OCI-LY1 (cell line): ENCODE measurements around the gene CTTNBP2.

Experiments used
- H2AFZ ChIP-seq: fragments of 200-600 bp; sonication (generic), shearing (Covaris generic); 2 replicates; pipeline ENCODE4 v1.6.0; 2014; ENCODE audit warnings: antibody characterized with exemption, mild to moderate bottlenecking, low read length
- H3F3A ChIP-seq: fragments of 200-600 bp; sonication (generic), shearing (Covaris generic); 2 replicates; pipeline ENCODE4 v1.6.0; 2014; ENCODE audit warnings: mild to moderate bottlenecking, antibody characterized with exemption, low read length, moderate library complexity; ENCODE audit not compliant: insufficient read depth
- H3K27ac ChIP-seq: fragments of 200-600 bp; sonication (generic); 2 replicates; pipeline ENCODE4 v1.5.1; 2014; ENCODE audit warnings: low read length, mixed run types, mild to moderate bottlenecking, low read depth; ENCODE audit not compliant: poor library complexity, severe bottlenecking
- H3K27me3 ChIP-seq: fragments of 200-600 bp; sonication (generic); 2 replicates; pipeline ENCODE4 v1.6.0; 2014; ENCODE audit warnings: antibody characterized with exemption, mild to moderate bottlenecking, low read length, moderate library complexity; ENCODE audit not compliant: insufficient read depth
- H3K36me3 ChIP-seq: fragments of 200-600 bp; sonication (generic); 2 replicates; pipeline ENCODE4 v1.6.1; 2014; ENCODE audit warnings: mild to moderate bottlenecking, antibody characterized with exemption, low read length, moderate library complexity, mixed read lengths; ENCODE audit not compliant: insufficient read depth
- H3K4me1 ChIP-seq: fragments of 200-600 bp; sonication (generic); 2 replicates; pipeline ENCODE4 v1.5.1; 2014; ENCODE audit warnings: mild to moderate bottlenecking, low read length, moderate library complexity; ENCODE audit not compliant: insufficient read depth, severe bottlenecking
- H3K4me2 ChIP-seq: fragments of 200-600 bp; sonication (generic), shearing (Covaris generic); 2 replicates; pipeline ENCODE4 v1.6.1; 2014; ENCODE audit warnings: low read length
- H3K4me3 ChIP-seq: fragments of 200-600 bp; sonication (generic); 2 replicates; pipeline ENCODE4 v1.5.1; 2014; ENCODE audit warnings: low read length, low read depth, mild to moderate bottlenecking, mixed read lengths; ENCODE audit not compliant: poor library complexity, severe bottlenecking
- H3K79me2 ChIP-seq: fragments of 200-600 bp; shearing (Covaris generic); 2 replicates; pipeline ENCODE4 v1.6.1; 2016; ENCODE audit warnings: mixed run types, low read length, mixed read lengths; ENCODE audit not compliant: insufficient read depth
- H3K9ac ChIP-seq: fragments of 200-600 bp; sonication (generic), shearing (Covaris generic); 2 replicates; pipeline ENCODE4 v1.6.1; 2014; ENCODE audit warnings: mild to moderate bottlenecking, low read length, mixed read lengths
- H3K9me2 ChIP-seq: fragments of 200-600 bp; sonication (generic), shearing (Covaris generic); 2 replicates; pipeline ENCODE4 v1.6.1; 2014; ENCODE audit warnings: low read depth, mild to moderate bottlenecking, low read length, mixed read lengths
- H3K9me3 ChIP-seq: fragments of 200-600 bp; shearing (Covaris generic); 2 replicates; pipeline ENCODE4 v1.6.1; 2014; ENCODE audit warnings: low read length, mixed read lengths
- H4K20me1 ChIP-seq: fragments of 200-600 bp; sonication (generic), shearing (Covaris generic); 2 replicates; pipeline ENCODE4 v1.6.0; 2016; ENCODE audit warnings: mild to moderate bottlenecking, low read length; ENCODE audit not compliant: insufficient read depth
- EZH2 ChIP-seq: fragments of 200-600 bp; sonication (generic), shearing (Covaris generic); IDR thresholded peaks from 2 replicates; pipeline ENCODE4 v1.8.0; 2017; ENCODE audit warnings: borderline replicate concordance, mixed run types, mild to moderate bottlenecking, antibody characterized with exemption, low read length, moderate library complexity, mixed read lengths
- TF ChIP-seq, protein P1 (sequence below): fragments of 200-600 bp; sonication (generic), shearing (Covaris generic); IDR thresholded peaks from 2 replicates; pipeline ENCODE4 v1.5.1; 2017; ENCODE audit warnings: mild to moderate bottlenecking, antibody characterized with exemption, low read length, moderate library complexity, mixed read lengths

The CTTNBP2 gene

DNA sequence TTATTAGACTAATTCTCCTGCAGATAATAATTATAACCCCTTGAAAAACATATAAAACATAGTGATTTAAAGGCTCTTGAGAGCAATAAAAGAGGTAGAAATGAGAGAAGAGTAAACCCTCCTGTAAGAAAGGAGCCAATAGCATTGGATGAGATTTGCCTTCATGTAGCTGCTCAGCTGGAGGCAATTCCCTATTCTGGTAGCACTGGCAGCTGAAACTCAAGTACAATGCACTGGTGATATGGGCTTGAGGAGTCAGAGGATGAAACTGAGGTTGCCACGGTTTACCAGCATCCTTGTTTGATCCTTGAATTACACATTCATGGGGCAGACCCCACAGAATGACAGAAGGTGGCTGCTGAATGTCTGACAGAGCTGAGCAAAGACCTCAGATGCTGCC, 76.4 kb downstream of the CTTNBP2 start:
- no peak for TF ChIP-seq EZH2
- TF ChIP-seq, protein P1, sequence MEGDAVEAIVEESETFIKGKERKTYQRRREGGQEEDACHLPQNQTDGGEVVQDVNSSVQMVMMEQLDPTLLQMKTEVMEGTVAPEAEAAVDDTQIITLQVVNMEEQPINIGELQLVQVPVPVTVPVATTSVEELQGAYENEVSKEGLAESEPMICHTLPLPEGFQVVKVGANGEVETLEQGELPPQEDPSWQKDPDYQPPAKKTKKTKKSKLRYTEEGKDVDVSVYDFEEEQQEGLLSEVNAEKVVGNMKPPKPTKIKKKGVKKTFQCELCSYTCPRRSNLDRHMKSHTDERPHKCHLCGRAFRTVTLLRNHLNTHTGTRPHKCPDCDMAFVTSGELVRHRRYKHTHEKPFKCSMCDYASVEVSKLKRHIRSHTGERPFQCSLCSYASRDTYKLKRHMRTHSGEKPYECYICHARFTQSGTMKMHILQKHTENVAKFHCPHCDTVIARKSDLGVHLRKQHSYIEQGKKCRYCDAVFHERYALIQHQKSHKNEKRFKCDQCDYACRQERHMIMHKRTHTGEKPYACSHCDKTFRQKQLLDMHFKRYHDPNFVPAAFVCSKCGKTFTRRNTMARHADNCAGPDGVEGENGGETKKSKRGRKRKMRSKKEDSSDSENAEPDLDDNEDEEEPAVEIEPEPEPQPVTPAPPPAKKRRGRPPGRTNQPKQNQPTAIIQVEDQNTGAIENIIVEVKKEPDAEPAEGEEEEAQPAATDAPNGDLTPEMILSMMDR: no peak
- no peak overlapping the region for H3K27ac ChIP-seq
- no peaks in the 10 kb centered on the region for H3K36me3 ChIP-seq
- H3F3A ChIP-seq: no peaks in the 10 kb centered on the region
- H3K9me2 ChIP-seq: no peaks in the 10 kb centered on the region
- no peaks in the 10 kb centered on the region for H3K27me3 ChIP-seq
- H3K4me2 ChIP-seq: no peak overlapping the region
- no peaks in the 10 kb centered on the region for H4K20me1 ChIP-seq
- H3K4me1 ChIP-seq: no peaks in the 10 kb centered on the region
- no peak overlapping the region for H3K9ac ChIP-seq
- no peaks in the 10 kb centered on the region for H3K9me3 ChIP-seq
- no peaks in the 10 kb centered on the region for H3K79me2 ChIP-seq
- H3K4me3 ChIP-seq: no peak overlapping the region
- H2AFZ ChIP-seq: no peak overlapping the region

DNA sequence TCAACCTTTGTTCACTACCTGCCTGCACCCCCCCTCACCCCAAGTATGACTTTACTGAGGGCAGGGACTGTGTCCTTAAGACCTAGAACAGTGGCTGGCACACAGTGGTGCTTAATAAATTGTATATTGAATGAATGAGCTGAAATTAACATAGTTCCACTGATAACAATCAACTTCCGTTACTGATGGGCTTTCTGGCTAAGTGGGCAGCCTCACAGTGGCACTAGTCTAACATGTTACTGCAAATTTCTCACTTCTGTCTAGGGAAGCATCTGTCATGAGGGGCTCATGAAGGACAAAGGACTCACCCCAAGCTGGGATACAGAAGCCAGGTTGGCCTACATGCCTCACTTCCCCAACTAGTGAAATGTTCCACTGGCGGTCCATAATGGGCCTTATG, 79.3 kb downstream of the CTTNBP2 start:
- TF ChIP-seq, protein P1: no peak
- no peak for TF ChIP-seq EZH2
- Histone ChIP-seq H3K27me3 (no peaks in the 10 kb centered on the region), H3K36me3 (no peaks in the 10 kb centered on the region), H3K27ac (no peak overlapping the region), H3K4me1 (no peaks in the 10 kb centered on the region), H3K9me3 (no peaks in the 10 kb centered on the region), H2AFZ (no peak overlapping the region), H3K4me2 (no peak overlapping the region), H3K9ac (no peak overlapping the region), H3F3A (no peaks in the 10 kb centered on the region), H3K9me2 (no peaks in the 10 kb centered on the region), H4K20me1 (no peaks in the 10 kb centered on the region), H3K4me3 (no peak overlapping the region), H3K79me2 (no peaks in the 10 kb centered on the region)

DNA sequence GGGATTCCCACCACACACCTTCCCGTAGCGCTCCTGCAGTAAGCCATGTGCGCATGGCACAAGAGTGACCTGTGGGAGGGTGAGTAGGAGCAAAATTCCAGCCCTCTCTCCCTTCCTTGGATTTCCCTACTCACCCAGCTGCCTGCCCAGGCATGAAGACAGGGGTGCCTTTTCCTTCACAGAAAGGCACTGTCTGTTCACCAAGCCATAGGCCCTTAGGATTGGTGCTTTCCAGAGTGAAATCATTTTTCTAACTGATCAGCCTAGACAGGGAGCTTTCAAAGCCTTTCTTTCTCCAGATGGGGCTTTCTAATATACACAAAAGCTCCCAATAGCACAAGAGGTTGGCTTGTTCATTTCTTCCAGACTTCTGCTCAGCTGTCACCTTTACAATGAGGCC, 79.7 kb downstream of the CTTNBP2 start:
- no peak overlapping the region for H3K9ac ChIP-seq
- H3K4me3 ChIP-seq: no peak overlapping the region
- no peaks in the 10 kb centered on the region for H4K20me1 ChIP-seq
- no peak overlapping the region for H3K4me2 ChIP-seq
- no peak overlapping the region for H2AFZ ChIP-seq
- no peak overlapping the region for H3K27ac ChIP-seq
- no peaks in the 10 kb centered on the region for H3K9me2 ChIP-seq
- no peaks in the 10 kb centered on the region for H3K27me3 ChIP-seq
- no peaks in the 10 kb centered on the region for H3K79me2 ChIP-seq
- no peaks in the 10 kb centered on the region for H3K9me3 ChIP-seq
- TF ChIP-seq, protein P1: no peak
- no peak for TF ChIP-seq EZH2
- H3F3A ChIP-seq: no peaks in the 10 kb centered on the region
- no peaks in the 10 kb centered on the region for H3K4me1 ChIP-seq
- no peaks in the 10 kb centered on the region for H3K36me3 ChIP-seq
